ENCODE measurements around the gene ASAH2.

GRCh38 chr10:50216418-50216817 lies 34.9 kb downstream of the ASAH2 start:
- TF ChIP-seq CTCF (IDR thresholded peaks at IDR 0.05) (no peak), POLR2A (IDR thresholded peaks at IDR 0.05) (no peak)

Data from heart left ventricle (tissue), 13 donors.